Motor neuron (in vitro differentiated cells): ENCODE measurements around the gene PIGH. TPM values are rescaled to one million over a fixed set of nuclear protein-coding genes. Genes with fewer than 3 reads are reported as not detected.

Experiments used
- ATAC-seq, 8 experiments: fragments of 200-7000 bp; cut with Tn5 transposase; replicated peaks in 6 of 8; 2 replicates each; pipeline ENCODE4 v1.8.0; 2021; ENCODE audit warnings: mild to moderate bottlenecking in 8 of 8, moderate library complexity in 8 of 8
- H3K27ac ChIP-seq, 2 donors: fragments of 250-450 bp; sonication (Bioruptor Pico); 2 replicates each; pipeline ENCODE4 v1.9.0; 2021; ENCODE audit warnings: antibody characterized with exemption in 2 of 2, mild to moderate bottlenecking in 2 of 2, moderate library complexity in 1 of 2
- H3K4me1 ChIP-seq, 2 donors: fragments of 250-450 bp; sonication (Bioruptor Pico); replicated peaks in 1 of 2; 2 replicates each; pipeline ENCODE4 v1.6.1; 2021; ENCODE audit warnings: antibody characterized with exemption in 2 of 2, mild to moderate bottlenecking in 2 of 2, moderate library complexity in 1 of 2
- H3K4me3 ChIP-seq, 5 donors: fragments of 250-450 bp; sonication (Bioruptor Pico); 2 replicates each; pipeline ENCODE4 v1.9.0; 2021; ENCODE audit warnings: antibody characterized with exemption in 5 of 5, mild to moderate bottlenecking in 5 of 5, moderate library complexity in 4 of 5
- WGBS, 10 experiments: fragments of 450-650 bp; shearing (Covaris generic); methylation state at CpG; one replicate each; pipeline ENCODE4 v1.0.0; 2022; 5-methylcytosine and 5-hydroxymethylcytosine counted together
- in situ Hi-C, 9 experiments: fragments of 400-800 bp; cut with MboI; loops; one replicate each; pipeline ENCODE4 v1.15.0; 2021; ENCODE audit warnings: low sequenced_read_pairs in 9 of 9, low pct_unique_long_range_greater_than_20kb in 2 of 9; ENCODE audit not compliant: unreplicated experiment in 9 of 9
- total RNA-seq, 8 experiments: library from RNA; unstranded; fragments of 300-600 nt; gene quantifications; 2 replicates each; pipeline versions ENCODE4 v1.2.3 to v1.2.4, GENCODE V29; 2022

PIGH gene
- total RNA-seq, 8 experiments from 2014 or later, result 14.1 to 39.2 (median 28.4) TPM

DNA sequence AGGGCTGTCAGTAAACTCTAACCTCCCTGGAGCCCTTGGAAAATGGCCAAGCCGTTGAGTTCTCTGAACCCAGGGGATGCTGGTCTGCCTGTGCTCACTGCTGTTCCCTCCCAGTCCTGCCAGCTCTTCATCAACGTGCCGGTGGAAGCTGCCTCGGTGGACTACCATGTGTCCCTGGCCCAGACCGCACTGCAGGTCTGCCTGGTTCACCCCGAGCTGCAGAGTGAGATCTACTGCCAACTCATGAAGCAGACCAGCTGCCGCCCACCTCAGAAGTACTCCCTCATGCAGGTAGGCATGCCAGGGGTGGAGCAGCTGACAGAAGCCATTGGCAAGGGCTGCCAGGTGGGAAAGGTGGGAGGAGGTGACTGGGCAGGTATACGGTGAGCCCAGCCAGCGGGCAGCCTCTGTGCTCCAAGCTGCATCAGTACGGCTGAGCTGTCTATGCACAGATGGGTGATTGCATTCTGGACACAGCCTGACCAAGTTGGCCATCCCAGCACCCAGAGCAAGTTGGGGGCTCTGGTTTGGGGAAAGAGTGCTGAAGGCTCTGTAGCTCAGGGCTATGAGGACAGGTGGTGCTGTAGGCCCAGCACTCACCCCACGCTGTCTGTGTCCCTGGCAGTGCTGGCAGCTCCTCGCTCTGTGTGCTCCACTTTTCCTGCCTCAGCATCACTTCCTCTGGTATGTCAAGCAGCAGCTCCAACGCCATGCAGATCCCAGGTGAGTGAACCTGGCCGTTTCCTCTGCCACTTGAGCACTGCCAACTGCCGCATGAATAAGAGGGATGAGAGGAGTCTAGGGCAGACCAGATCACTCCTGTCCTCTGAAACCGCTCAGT is 21.9 kb downstream of the PIGH start:
- Histone ChIP-seq H3K4me3 (no peak overlapping the region), H3K27ac (no peak overlapping the region), H3K4me1 (no peaks in the 10 kb centered on the region)
- in situ Hi-C loops, result loop anchor here in 1 of 9 experiments (25.0 kb wide), 1 partner anchor 134 kb away; the partner anchor contains the start of gene RDH12
- no peak for ATAC-seq
- WGBS, 10 experiments, result 60 to 92% (median 81%) methylated on average over 1 to 7 of the region's 16 CpGs; no CpG with 5 or more reads in 3 of the 10 experiments

- ATAC-seq, result peak in 2 of 8 experiments; percentile 53 to 62
- WGBS, 10 experiments, result 0 to 100% (median 90%) methylated on average over 1 to 6 of the region's 13 CpGs
- Histone ChIP-seq H3K4me3 (no peak overlapping the region), H3K27ac (no peak overlapping the region), H3K4me1 (no peaks in the 10 kb centered on the region)
- in situ Hi-C loops, result loop anchor here in 1 of 9 experiments (25.0 kb wide), 1 partner anchor 135 kb away; the partner anchor contains the start of gene RDH12
Observed at GRCh38 chr14:67577181-67577808, 22.8 kb downstream of the PIGH start.

DNA sequence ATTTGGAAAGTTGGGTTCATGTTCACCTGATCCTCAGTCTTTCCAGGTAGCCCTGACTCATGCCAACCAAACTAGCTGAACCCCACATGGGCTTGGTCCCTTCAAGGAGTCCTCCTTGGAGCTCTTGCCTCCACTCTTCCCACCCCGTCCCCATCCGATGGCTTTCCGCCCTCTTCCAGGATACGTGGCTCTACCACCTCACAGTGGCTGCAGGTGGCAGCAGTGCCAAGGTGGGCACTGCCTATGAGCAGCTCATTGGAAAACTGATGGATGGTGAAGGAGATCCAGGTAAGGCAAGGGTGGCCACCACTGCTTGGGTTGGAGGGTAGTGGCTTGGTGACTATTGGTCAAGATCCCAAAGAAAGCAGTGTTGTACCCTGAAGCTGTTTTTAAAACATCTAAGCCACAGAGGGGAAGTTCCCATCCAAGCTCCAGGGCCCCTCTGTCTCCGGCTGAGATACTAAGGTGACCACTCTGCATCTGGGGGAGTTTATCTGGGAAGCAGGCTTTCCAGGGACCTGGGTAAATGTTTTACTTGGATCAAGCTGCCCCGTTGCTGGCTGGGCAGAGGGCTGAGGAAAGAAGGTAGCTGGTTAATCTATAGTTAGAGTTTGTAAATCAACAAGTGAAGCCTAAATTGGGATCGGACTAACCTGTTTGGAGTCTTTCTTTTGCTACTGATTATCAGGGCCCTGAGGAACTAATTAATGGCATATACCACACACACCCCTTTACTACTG is 23.7 kb downstream of the PIGH start:
- ATAC-seq, result no peak
- in situ Hi-C loops, result loop anchor here in 1 of 9 experiments (25.0 kb wide), 1 partner anchor 136 kb away; the partner anchor contains the start of gene RDH12
- Histone ChIP-seq H3K4me3 (no peak overlapping the region), H3K4me1 (no peaks in the 10 kb centered on the region), H3K27ac (no peak overlapping the region)
- 40 to 100% (median 89%) methylated on average over 1 to 6 of the region's 7 CpGs; no CpG with 5 or more reads in 2 of the 10 experiments for WGBS, 10 experiments

DNA sequence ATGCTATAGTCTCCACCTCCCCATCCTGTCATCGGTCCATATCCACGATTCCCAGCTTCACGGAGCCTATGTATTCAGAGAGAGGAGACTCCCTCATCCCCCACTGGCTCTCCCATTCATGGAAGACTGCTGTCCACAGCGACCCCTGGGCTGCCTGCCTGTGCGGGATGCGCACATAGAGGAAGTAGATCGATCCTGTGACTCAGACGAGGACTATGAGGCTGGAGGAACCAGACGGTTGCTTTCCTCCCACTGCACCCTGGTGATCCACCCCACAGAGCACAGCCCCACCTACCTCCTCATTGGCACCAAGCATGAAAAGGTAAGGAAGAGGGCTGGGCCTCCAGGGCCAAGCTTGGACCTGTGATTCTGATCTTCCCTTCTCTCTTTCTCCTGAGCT is 24.4 kb downstream of the PIGH start:
- WGBS, 10 experiments, result 44 to 100% (median 60%) methylated on average over 1 to 3 of the region's 9 CpGs; no CpG with 5 or more reads in 5 of the 10 experiments
- no peak overlapping the region for H3K27ac ChIP-seq
- in situ Hi-C loops, result loop anchor here in 1 of 9 experiments (25.0 kb wide), 1 partner anchor 137 kb away; the partner anchor contains the start of gene RDH12
- no peak overlapping the region for H3K4me3 ChIP-seq
- ATAC-seq, result peak in 1 of 8 experiments; percentile 11
- no peaks in the 10 kb centered on the region for H3K4me1 ChIP-seq

DNA sequence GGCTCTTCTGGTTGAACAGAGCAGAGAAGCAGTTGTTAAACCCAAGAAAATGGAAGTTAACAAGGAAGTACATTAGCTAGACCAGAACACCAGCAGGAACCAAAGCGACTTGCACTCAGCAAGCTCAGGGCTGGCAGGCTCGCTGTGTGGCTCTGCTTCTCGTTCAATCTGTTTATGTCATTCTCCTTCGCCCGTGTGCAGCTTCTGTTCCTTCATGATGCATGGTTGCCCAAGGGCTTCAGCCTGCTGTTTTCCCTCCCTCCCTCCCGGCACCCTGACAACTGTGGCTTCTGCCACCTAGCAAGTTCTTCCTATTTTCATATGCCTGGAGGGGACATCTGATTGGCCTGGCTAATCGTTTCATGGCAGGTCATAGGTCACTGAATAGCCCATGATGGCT is 25.3 kb downstream of the PIGH start:
- in situ Hi-C loops, result loop anchor here in 1 of 9 experiments (25.0 kb wide), 1 partner anchor 137 kb away; the partner anchor contains the start of gene RDH12
- H3K27ac ChIP-seq, result no peak overlapping the region
- ATAC-seq, result no peak
- no peak overlapping the region for H3K4me3 ChIP-seq
- H3K4me1 ChIP-seq, result no peaks in the 10 kb centered on the region
- WGBS, 10 experiments, result 61 to 100% (median 80%) methylated on average over 1 to 4 of the region's 7 CpGs; no CpG with 5 or more reads in 6 of the 10 experiments

GRCh38 chr14:67574156-67574555 is 25.9 kb downstream of the PIGH start:
- no peak overlapping the region for H3K27ac ChIP-seq
- H3K4me3 ChIP-seq, result no peak overlapping the region
- WGBS, 10 experiments, result 57 to 100% (median 87%) methylated on average over 3 to 8 of the region's 14 CpGs; no CpG with 5 or more reads in 5 of the 10 experiments
- no peaks in the 10 kb centered on the region for H3K4me1 ChIP-seq
- no peak for ATAC-seq
- in situ Hi-C loops, result no loop called here

DNA sequence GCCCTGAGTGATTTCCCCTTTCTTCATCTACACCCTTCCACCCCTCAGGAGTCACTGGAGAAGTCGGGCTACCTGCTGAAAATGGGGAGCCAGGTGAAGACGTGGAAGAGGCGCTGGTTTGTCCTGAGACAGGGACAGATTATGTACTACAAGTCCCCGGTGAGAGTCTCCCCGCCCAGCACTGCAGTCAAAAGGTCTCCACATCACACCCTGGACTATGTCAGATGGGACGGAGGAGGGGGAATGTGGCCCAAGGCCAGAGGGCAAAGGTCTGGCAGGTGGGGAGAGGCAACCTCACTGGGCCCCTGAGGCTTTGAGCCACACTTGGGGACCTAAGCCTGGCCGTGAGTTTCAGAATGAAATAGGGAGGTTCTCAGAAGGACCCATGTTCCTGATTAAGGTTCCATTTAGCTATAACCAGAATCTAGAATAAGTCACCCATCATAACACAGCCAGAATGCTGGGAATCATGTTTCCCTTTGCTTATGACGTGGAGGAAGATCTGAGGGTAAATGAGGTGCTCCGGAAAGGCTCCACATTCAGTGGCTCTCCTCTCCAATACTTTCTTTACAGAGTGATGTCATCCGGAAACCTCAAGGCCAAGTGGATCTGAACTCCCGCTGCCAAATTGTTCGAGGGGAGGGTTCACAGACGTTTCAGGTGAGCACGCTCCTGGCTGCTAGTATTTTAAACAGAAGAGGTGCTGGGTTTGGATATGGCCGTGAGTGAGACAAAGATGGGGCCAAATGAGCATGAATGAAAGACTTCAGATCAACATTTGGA is 26.6 kb downstream of the PIGH start:
- no peaks in the 10 kb centered on the region for H3K4me1 ChIP-seq
- 41 to 97% (median 80%) methylated on average over 1 to 11 of the region's 15 CpGs; no CpG with 5 or more reads in 3 of the 10 experiments for WGBS, 10 experiments
- H3K27ac ChIP-seq, result no peak overlapping the region
- in situ Hi-C loops, result no loop called here
- no peak for ATAC-seq
- H3K4me3 ChIP-seq, result no peak overlapping the region

DNA sequence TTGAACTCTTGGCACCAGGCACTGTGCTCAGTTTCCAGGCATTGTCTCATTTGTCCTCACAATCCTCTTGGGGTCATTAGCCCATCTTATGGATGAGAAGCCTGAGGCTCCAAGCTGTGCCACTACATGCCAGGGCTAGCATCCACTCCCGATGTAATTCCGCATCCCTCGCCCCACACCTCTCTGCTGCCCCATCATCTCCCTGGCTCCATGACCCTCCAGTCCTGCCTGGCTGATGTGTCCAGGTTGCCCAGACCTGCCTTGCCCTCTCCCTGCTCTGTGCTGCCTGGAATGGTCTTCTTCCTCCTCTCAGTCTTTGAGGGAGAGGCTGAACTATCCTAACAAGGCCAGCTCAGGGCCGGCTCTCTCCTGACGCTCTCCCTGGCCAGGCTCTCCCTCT is 27.5 kb downstream of the PIGH start:
- no peak for ATAC-seq

GRCh38 chr14:67571991-67572323 is 28.1 kb downstream of the PIGH start:
- no peak overlapping the region for H3K27ac ChIP-seq

More for the DNA sequence above, 27.5 kb downstream of the PIGH start:
- 100% methylated on average over 1 to 2 of the region's 5 CpGs; no CpG with 5 or more reads in 8 of the 10 experiments for WGBS, 10 experiments
- H3K27ac ChIP-seq, result no peak overlapping the region
- H3K4me3 ChIP-seq, result no peak overlapping the region
- no peaks in the 10 kb centered on the region for H3K4me1 ChIP-seq
- in situ Hi-C loops, result no loop called here

DNA sequence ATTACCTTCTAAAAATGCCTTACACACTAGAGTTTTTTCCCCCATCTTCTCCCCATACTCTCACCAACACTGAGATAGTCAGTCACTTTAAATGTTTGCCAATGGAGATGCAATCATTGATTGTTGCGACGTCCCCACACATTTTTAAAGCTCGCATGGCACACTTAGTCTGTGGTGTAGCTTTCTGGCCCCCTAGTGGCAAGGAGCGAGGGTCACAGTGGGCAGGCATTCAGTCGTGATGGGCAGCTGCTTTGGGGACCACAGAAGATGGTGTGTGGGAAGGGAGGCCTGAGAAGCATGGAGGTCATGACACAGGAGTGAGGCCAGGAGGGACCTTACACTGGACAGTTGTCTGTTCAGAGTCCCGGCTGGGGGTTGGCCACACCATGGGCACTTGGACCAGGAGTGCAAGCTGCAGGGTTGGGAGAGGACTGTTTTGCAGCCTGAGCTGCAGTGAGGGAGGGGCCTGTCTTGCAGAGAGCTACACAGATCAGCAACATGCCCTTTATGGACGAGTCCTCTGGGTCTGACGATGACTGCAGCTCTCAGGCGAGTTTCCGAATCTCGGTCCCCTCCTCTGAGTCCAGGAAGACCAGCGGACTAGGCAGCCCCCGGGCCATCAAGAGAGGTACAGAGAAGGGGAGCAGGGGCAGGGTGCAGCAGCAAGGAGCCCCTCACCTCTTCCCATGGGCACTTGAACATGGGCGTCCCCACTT is 28.6 kb downstream of the PIGH start:
- Histone ChIP-seq H3K4me1 (no peaks in the 10 kb centered on the region), H3K4me3 (no peak overlapping the region), H3K27ac (no peak overlapping the region)
- WGBS, 10 experiments, result 0 to 38% (median 22%) methylated on average over 1 to 7 of the region's 14 CpGs; no CpG with 5 or more reads in 3 of the 10 experiments
- in situ Hi-C loops, result no loop called here
- ATAC-seq, result peak; percentile 62 to 98 (median 84)

More at GRCh38 chr14:67571991-67572323, 28.1 kb downstream of the PIGH start:
- WGBS, 10 experiments, result no CpG with 5 or more reads among the region's 19 CpGs
- in situ Hi-C loops, result no loop called here
- peak in 1 of 8 experiments; percentile 69 for ATAC-seq
- H3K4me3 ChIP-seq, result no peak overlapping the region
- H3K4me1 ChIP-seq, result no peaks in the 10 kb centered on the region

- no peak for ATAC-seq
- in situ Hi-C loops, result no loop called here
- 70 to 100% (median 86%) methylated on average over 1 to 7 of the region's 7 CpGs; no CpG with 5 or more reads in 2 of the 10 experiments for WGBS, 10 experiments
- no peak overlapping the region for H3K27ac ChIP-seq
- H3K4me3 ChIP-seq, result no peak overlapping the region
- H3K4me1 ChIP-seq, result no peaks in the 10 kb centered on the region
Observed at GRCh38 chr14:67570453-67570852, 29.6 kb downstream of the PIGH start.
